Measurements from ENCODE around the gene ITPR3. TPM values are rescaled to one million over a fixed set of nuclear protein-coding genes. Genes with fewer than 3 reads are reported as not detected.

ITPR3 gene
- total and polyA plus RNA-seq, 4 donors, result 6.0 to 11.9 (median 8.7) TPM

DNA sequence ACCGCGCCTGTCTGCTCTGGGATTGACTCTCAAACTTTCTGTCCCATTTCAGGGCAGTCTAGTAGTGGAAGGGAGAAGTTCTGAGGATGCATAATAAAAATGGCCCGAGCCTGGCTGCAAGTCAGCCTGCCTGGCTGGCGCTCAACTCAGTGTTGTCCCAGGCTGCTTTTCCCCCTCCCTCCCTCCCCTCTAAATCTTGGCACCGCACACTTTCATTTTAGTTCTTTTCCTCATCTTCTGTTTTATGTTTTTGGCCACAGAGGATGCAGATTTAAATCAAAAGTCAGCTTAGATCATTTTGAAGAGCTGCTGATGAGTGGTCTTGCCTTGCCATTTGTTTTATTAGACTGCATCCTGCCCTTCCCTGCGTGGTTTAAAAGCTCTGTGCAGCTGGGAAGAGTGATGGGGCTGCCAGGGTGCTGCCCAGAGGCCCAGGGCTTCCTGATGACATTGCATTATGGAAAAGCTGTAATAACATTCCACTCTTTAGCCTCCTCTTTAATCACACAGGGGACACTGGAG is 96.9 kb downstream of the ITPR3 start:
- no peak overlapping the region for H3K27ac ChIP-seq (ENCODE audit: low read depth, low read length)

DNA sequence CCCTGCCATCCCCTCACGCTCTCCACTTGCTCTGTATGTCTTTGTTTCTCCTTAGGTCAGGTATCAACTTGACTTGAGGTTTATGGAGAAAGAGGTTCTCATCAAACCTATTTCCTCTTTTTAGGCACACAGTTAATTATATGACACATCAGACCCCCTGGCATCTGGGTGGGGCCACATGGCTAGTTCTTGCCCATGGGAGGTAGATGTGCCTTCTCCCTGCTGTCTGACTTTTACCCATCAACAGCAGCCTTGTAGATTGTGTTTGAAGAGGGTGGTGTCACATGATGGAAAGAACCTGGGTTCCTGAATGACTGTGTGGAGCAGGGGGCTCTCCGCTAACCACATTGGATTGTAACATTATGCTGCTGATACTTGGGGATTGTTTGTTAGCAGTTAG is 97.6 kb downstream of the ITPR3 start:
- Histone ChIP-seq H3K4me1 (ENCODE audit: control insufficient read depth, insufficient read depth, low read length) (peaks cover 18% of the 10 kb centered on the region), H3K36me3 (ENCODE audit: control insufficient read depth, insufficient read depth, low read length) (no peaks in the 10 kb centered on the region), H3K27me3 (ENCODE audit: control insufficient read depth, insufficient read depth, low read length) (no peaks in the 10 kb centered on the region), H3K27ac (ENCODE audit: low read depth, low read length) (no peak overlapping the region), H3K4me3 (ENCODE audit: low read depth, low read length) (no peak overlapping the region), H3K9me3 (ENCODE audit: control insufficient read depth, insufficient read depth, low read length) (no peaks in the 10 kb centered on the region)
- DNase-seq (ENCODE audit: low read depth in 4 of 6, low spot score in 6 of 6), result no peak
- no CpG with 5 or more reads among the region's 2 CpGs for WGBS (ENCODE audit: insufficient coverage)

More for the DNA sequence above, 96.9 kb downstream of the ITPR3 start:
- WGBS (ENCODE audit: insufficient coverage), result 70% methylated on average over 2 of the region's 6 CpGs
- Histone ChIP-seq H3K4me3 (ENCODE audit: low read depth, low read length) (no peak overlapping the region), H3K9me3 (ENCODE audit: control insufficient read depth, insufficient read depth, low read length) (no peaks in the 10 kb centered on the region), H3K4me1 (ENCODE audit: control insufficient read depth, insufficient read depth, low read length) (peaks cover 16% of the 10 kb centered on the region), H3K36me3 (ENCODE audit: control insufficient read depth, insufficient read depth, low read length) (no peaks in the 10 kb centered on the region), H3K27me3 (ENCODE audit: control insufficient read depth, insufficient read depth, low read length) (no peaks in the 10 kb centered on the region)
- peak in 2 of 6 donors; percentile 76 to 83 for DNase-seq (ENCODE audit: low read depth in 4 of 6, low spot score in 6 of 6)

- no peak overlapping the region for H3K4me3 ChIP-seq (ENCODE audit: low read depth, low read length)
- H3K27me3 ChIP-seq (ENCODE audit: control insufficient read depth, insufficient read depth, low read length), result no peaks in the 10 kb centered on the region
- H3K4me1 ChIP-seq (ENCODE audit: control insufficient read depth, insufficient read depth, low read length), result peaks cover 21% of the 10 kb centered on the region
- H3K36me3 ChIP-seq (ENCODE audit: control insufficient read depth, insufficient read depth, low read length), result no peaks in the 10 kb centered on the region
- 75% methylated on average over 8 of the region's 11 CpGs for WGBS (ENCODE audit: insufficient coverage)
- H3K27ac ChIP-seq (ENCODE audit: low read depth, low read length), result no peak overlapping the region
- no peak for DNase-seq (ENCODE audit: low read depth in 4 of 6, low spot score in 6 of 6)
- no peaks in the 10 kb centered on the region for H3K9me3 ChIP-seq (ENCODE audit: control insufficient read depth, insufficient read depth, low read length)
These were observed 98.3 kb downstream of the ITPR3 start for GRCh38 chr6:33719326-33719987.

GRCh38 chr6:33720998-33721397 is 99.9 kb downstream of the ITPR3 start:
- Histone ChIP-seq H3K9me3 (ENCODE audit: control insufficient read depth, insufficient read depth, low read length) (no peaks in the 10 kb centered on the region), H3K27me3 (ENCODE audit: control insufficient read depth, insufficient read depth, low read length) (no peaks in the 10 kb centered on the region), H3K4me3 (ENCODE audit: low read depth, low read length) (no peak overlapping the region), H3K4me1 (ENCODE audit: control insufficient read depth, insufficient read depth, low read length) (peaks cover 26% of the 10 kb centered on the region), H3K27ac (ENCODE audit: low read depth, low read length) (no peak overlapping the region), H3K36me3 (ENCODE audit: control insufficient read depth, insufficient read depth, low read length) (no peaks in the 10 kb centered on the region)
- no peak for DNase-seq (ENCODE audit: low read depth in 4 of 6, low spot score in 6 of 6)
- WGBS (ENCODE audit: insufficient coverage), result 100% methylated on average over 1 of the region's 1 CpG

- Histone ChIP-seq H3K9me3 (ENCODE audit: control insufficient read depth, insufficient read depth, low read length) (no peaks in the 10 kb centered on the region), H3K4me1 (ENCODE audit: control insufficient read depth, insufficient read depth, low read length) (peaks cover 31% of the 10 kb centered on the region), H3K27me3 (ENCODE audit: control insufficient read depth, insufficient read depth, low read length) (no peaks in the 10 kb centered on the region), H3K36me3 (ENCODE audit: control insufficient read depth, insufficient read depth, low read length) (no peaks in the 10 kb centered on the region), H3K4me3 (ENCODE audit: low read depth, low read length) (no peak overlapping the region), H3K27ac (ENCODE audit: low read depth, low read length) (no peak overlapping the region)
- DNase-seq (ENCODE audit: low read depth in 4 of 6, low spot score in 6 of 6), result peak in 1 of 6 donors; percentile 76
- WGBS (ENCODE audit: insufficient coverage), result no CpG with 5 or more reads among the region's 5 CpGs
These were observed 100.4 kb downstream of the ITPR3 start for GRCh38 chr6:33721508-33721907.

DNA sequence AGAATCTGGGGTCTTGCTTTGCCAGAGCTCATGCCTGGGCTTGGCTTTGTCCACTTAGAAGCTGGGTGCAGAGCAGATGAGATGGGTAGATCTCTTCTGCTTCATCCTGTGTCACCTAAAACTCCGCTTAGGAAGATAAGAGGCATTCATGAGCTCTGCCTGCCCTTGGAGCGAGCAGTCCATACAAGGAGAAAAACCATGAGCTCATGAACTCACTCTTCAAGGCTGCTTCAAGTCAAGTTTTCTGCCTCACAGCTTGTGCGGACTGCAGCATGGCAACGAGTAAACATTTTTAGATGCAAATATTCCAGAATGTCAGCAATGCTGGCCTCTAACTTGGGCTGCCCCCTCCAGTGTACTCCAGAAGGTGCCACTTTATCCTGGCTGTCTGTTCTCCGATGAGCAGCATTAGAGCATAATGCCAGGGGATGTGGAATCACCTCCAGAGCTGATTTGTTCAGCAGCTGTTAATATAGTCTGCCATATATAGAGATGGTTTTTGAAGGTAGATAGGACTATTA is 101.0 kb downstream of the ITPR3 start:
- Histone ChIP-seq H3K36me3 (ENCODE audit: control insufficient read depth, insufficient read depth, low read length) (no peaks in the 10 kb centered on the region), H3K9me3 (ENCODE audit: control insufficient read depth, insufficient read depth, low read length) (no peaks in the 10 kb centered on the region), H3K27me3 (ENCODE audit: control insufficient read depth, insufficient read depth, low read length) (no peaks in the 10 kb centered on the region), H3K4me3 (ENCODE audit: low read depth, low read length) (no peak overlapping the region), H3K4me1 (ENCODE audit: control insufficient read depth, insufficient read depth, low read length) (peaks cover 36% of the 10 kb centered on the region), H3K27ac (ENCODE audit: low read depth, low read length) (no peak overlapping the region)
- WGBS (ENCODE audit: insufficient coverage), result 77% methylated on average over 5 of the region's 5 CpGs
- DNase-seq (ENCODE audit: low read depth in 4 of 6, low spot score in 6 of 6), result no peak

DNA sequence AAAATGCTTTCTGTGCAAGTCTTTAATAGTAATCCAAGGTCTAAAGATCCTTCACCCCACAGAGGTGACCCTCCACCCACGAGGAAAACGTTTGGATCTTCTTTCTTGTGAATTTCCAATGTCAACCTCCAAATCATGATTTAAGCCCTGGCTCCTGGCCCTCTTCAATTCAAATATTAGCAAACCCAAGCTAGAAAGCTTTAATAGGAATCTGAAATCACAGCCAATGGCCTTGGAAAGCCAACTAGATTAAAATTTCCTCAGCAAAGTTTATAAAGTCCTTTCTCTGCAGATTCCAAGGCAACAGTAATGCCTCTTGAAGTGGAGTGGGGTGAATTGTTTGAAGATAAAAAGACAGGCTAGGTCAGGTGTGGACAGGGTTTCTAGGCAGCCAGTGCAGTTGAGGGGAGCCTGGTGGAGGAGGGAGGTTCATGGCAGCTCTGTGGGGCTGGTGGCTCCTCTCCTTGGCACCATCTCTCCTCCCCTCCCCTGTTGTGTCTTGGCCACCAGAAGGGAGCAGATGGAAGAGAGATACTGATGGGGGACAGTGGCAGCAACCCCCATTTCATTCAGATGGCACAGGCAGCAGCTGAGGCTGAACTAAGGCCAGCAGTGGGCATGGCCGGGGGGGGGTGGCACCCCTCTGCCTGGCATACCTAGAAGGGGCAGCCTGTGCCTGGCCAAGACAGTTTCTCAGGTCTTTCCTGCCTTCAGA is 102.4 kb downstream of the ITPR3 start:
- peak in 2 of 6 donors; percentile 53 to 80 for DNase-seq (ENCODE audit: low read depth in 4 of 6, low spot score in 6 of 6)
- 82% methylated on average over 3 of the region's 3 CpGs for WGBS (ENCODE audit: insufficient coverage)
- H3K27ac ChIP-seq (ENCODE audit: low read depth, low read length), result no peak overlapping the region

GRCh38 chr6:33724102-33725023 is 103.2 kb downstream of the ITPR3 start:
- Histone ChIP-seq H3K9me3 (ENCODE audit: control insufficient read depth, insufficient read depth, low read length) (no peaks in the 10 kb centered on the region), H3K36me3 (ENCODE audit: control insufficient read depth, insufficient read depth, low read length) (no peaks in the 10 kb centered on the region), H3K4me3 (ENCODE audit: low read depth, low read length) (no peak overlapping the region), H3K27me3 (ENCODE audit: control insufficient read depth, insufficient read depth, low read length) (no peaks in the 10 kb centered on the region), H3K27ac (ENCODE audit: low read depth, low read length) (no peak overlapping the region), H3K4me1 (ENCODE audit: control insufficient read depth, insufficient read depth, low read length) (peaks cover 27% of the 10 kb centered on the region)
- DNase-seq (ENCODE audit: low read depth in 4 of 6, low spot score in 6 of 6), result peak in 1 of 6 donors; percentile 49
- 56% methylated on average over 4 of the region's 13 CpGs for whole genome bisulfite sequencing (ENCODE audit: insufficient coverage)

More for the DNA sequence above, 102.4 kb downstream of the ITPR3 start:
- peaks cover 28% of the 10 kb centered on the region for H3K4me1 ChIP-seq (ENCODE audit: control insufficient read depth, insufficient read depth, low read length)
- no peak overlapping the region for H3K4me3 ChIP-seq (ENCODE audit: low read depth, low read length)
- H3K9me3 ChIP-seq (ENCODE audit: control insufficient read depth, insufficient read depth, low read length), result no peaks in the 10 kb centered on the region
- H3K36me3 ChIP-seq (ENCODE audit: control insufficient read depth, insufficient read depth, low read length), result no peaks in the 10 kb centered on the region
- H3K27me3 ChIP-seq (ENCODE audit: control insufficient read depth, insufficient read depth, low read length), result no peaks in the 10 kb centered on the region

GRCh38 chr6:33725222-33725621 is 104.1 kb downstream of the ITPR3 start:
- H3K9me3 ChIP-seq (ENCODE audit: control insufficient read depth, insufficient read depth, low read length), result no peaks in the 10 kb centered on the region
- H3K4me3 ChIP-seq (ENCODE audit: low read depth, low read length), result no peak overlapping the region
- H3K27ac ChIP-seq (ENCODE audit: low read depth, low read length), result no peak overlapping the region
- DNase-seq (ENCODE audit: low read depth in 4 of 6, low spot score in 6 of 6), result no peak
- no peaks in the 10 kb centered on the region for H3K36me3 ChIP-seq (ENCODE audit: control insufficient read depth, insufficient read depth, low read length)
- peaks cover 33% of the 10 kb centered on the region for H3K4me1 ChIP-seq (ENCODE audit: control insufficient read depth, insufficient read depth, low read length)
- H3K27me3 ChIP-seq (ENCODE audit: control insufficient read depth, insufficient read depth, low read length), result no peaks in the 10 kb centered on the region
- WGBS (ENCODE audit: insufficient coverage), result 85% methylated on average over 13 of the region's 14 CpGs
